ENCODE data around the gene RASGRF1. TPM values are rescaled to one million over a fixed set of nuclear protein-coding genes. Genes with fewer than 3 reads are reported as not detected.
A peak's percentile ranks its signal among the peaks of the same experiment; 100 is the strongest.

The RASGRF1 gene
- total and polyA plus RNA-seq, 2 donors (not counting 1 experiment from before 2014, with no cell fraction given) = 1.0 to 9.4 TPM

- H3K4me3 Mint-ChIP-seq = no peak overlapping the region
- peak overlapping the region; percentile 67 for H3K27ac Mint-ChIP-seq
- peaks cover 20 to 39% of the 10 kb centered on the region in 2 donors for H3K4me1 ChIP-seq (ENCODE audit: control insufficient read depth in 2 of 2, insufficient read depth in 2 of 2, low read length in 2 of 2)
- no peaks in the 10 kb centered on the region for H3K79me2 ChIP-seq (ENCODE audit: control insufficient read depth, insufficient read depth, low read length)
- ATAC-seq (ENCODE audit: low read depth) = no peak
- DNase-seq = no peak
- H3K9ac ChIP-seq (ENCODE audit: low read length) = no peak overlapping the region
- no peak overlapping the region for H2AFZ ChIP-seq (ENCODE audit: insufficient read depth, low read depth, low read length, poor library complexity, severe bottlenecking)
- intact Hi-C loops (cut with micrococcal nuclease) = no loop called here
- no peaks in the 10 kb centered on the region for H3K27me3 Mint-ChIP-seq
- H3K36me3 ChIP-seq (replicated peaks in 1 of 2; ENCODE audit: control extremely low read depth in 1 of 2, control insufficient read depth in 1 of 2, extremely low read depth in 1 of 2, insufficient read depth in 2 of 2, low read length in 1 of 2) = no peaks in the 10 kb centered on the region
- no peak overlapping the region for H3K27ac ChIP-seq (ENCODE audit: low read length in 2 of 2)
- no peaks in the 10 kb centered on the region for H3K9me3 Mint-ChIP-seq (ENCODE audit: insufficient read depth)
- H3K4me3 ChIP-seq (ENCODE audit: control extremely low read depth in 1 of 5, extremely low read depth in 1 of 5, insufficient read depth in 1 of 5, low read depth in 2 of 5, low read length in 4 of 5) = no peak overlapping the region
- H3K4me2 ChIP-seq (replicated peaks; ENCODE audit: low read depth, low read length, poor library complexity, severe bottlenecking) = no peak overlapping the region
- ChIA-PET CTCF (interaction anchor here (0.7 to 1.5 kb wide), 3 partner anchors 11 to 1010 kb away, joined by 3 to 4 read pairs (median 3); no protein-coding TSS in a partner anchor), POLR2A (no interaction called here)
- H3K4me1 Mint-ChIP-seq = peaks cover 41% of the 10 kb centered on the region
- TF ChIP-seq EZH2 (IDR thresholded peaks at IDR 0.05; ENCODE audit: borderline replicate concordance, insufficient read depth, low read depth, low read length, poor library complexity, severe bottlenecking) (no peak), CTCF (IDR thresholded peaks at IDR 0.05) (no peak)
- H4K20me1 ChIP-seq (ENCODE audit: control insufficient read depth, insufficient read depth, low read length, poor library complexity, severe bottlenecking) = no peaks in the 10 kb centered on the region
- no peaks in the 10 kb centered on the region for H3K27me3 ChIP-seq (replicated peaks in 1 of 4; ENCODE audit: control extremely low read depth in 1 of 4, control insufficient read depth in 3 of 4, insufficient read depth in 4 of 4, low read length in 3 of 4)
- WGBS (ENCODE audit: insufficient coverage) = no CpG with 5 or more reads among the region's 2 CpGs
- H3K9me3 ChIP-seq (ENCODE audit: control extremely low read depth in 1 of 3, control insufficient read depth in 2 of 3, insufficient read depth in 1 of 3, low read length in 2 of 3) = no peaks in the 10 kb centered on the region
Measured at GRCh38 chr15:79010278-79010677, 80.3 kb downstream of the RASGRF1 start.

GRCh38 chr15:79009379-79009778 lies 81.2 kb downstream of the RASGRF1 start:
- no peaks in the 10 kb centered on the region for H3K79me2 ChIP-seq (ENCODE audit: control insufficient read depth, insufficient read depth, low read length)
- ChIA-PET POLR2A (no interaction called here), CTCF (interaction anchor here (1.2 to 1.5 kb wide), 2 partner anchors 10 to 17 kb away, joined by 3 read pairs; no protein-coding TSS in a partner anchor)
- ATAC-seq (ENCODE audit: low read depth) = no peak
- no peak overlapping the region for H3K4me3 ChIP-seq (ENCODE audit: control extremely low read depth in 1 of 5, extremely low read depth in 1 of 5, insufficient read depth in 1 of 5, low read depth in 2 of 5, low read length in 4 of 5)
- Mint-ChIP-seq H3K9me3 (ENCODE audit: insufficient read depth) (no peaks in the 10 kb centered on the region), H3K27ac (peak overlapping the region; percentile 46), H3K4me3 (no peak overlapping the region), H3K27me3 (no peaks in the 10 kb centered on the region), H3K4me1 (peaks cover 45% of the 10 kb centered on the region)
- TF ChIP-seq CTCF (IDR thresholded peaks at IDR 0.05) = no peak
- no peak for TF ChIP-seq EZH2 (IDR thresholded peaks at IDR 0.05; ENCODE audit: borderline replicate concordance, insufficient read depth, low read depth, low read length, poor library complexity, severe bottlenecking)
- intact Hi-C loops (cut with micrococcal nuclease) = no loop called here
- WGBS (ENCODE audit: insufficient coverage) = 70% methylated on average over 1 of the region's 4 CpGs
- H4K20me1 ChIP-seq (ENCODE audit: control insufficient read depth, insufficient read depth, low read length, poor library complexity, severe bottlenecking) = no peaks in the 10 kb centered on the region
- H3K4me2 ChIP-seq (replicated peaks; ENCODE audit: low read depth, low read length, poor library complexity, severe bottlenecking) = peak overlapping the region; percentile 49
- DNase-seq = peak; percentile 51
- H3K36me3 ChIP-seq (replicated peaks in 1 of 2; ENCODE audit: control extremely low read depth in 1 of 2, control insufficient read depth in 1 of 2, extremely low read depth in 1 of 2, insufficient read depth in 2 of 2, low read length in 1 of 2) = no peaks in the 10 kb centered on the region
- H2AFZ ChIP-seq (ENCODE audit: insufficient read depth, low read depth, low read length, poor library complexity, severe bottlenecking) = peak overlapping the region; percentile 39
- no peaks in the 10 kb centered on the region for H3K9me3 ChIP-seq (ENCODE audit: control extremely low read depth in 1 of 3, control insufficient read depth in 2 of 3, insufficient read depth in 1 of 3, low read length in 2 of 3)
- H3K4me1 ChIP-seq (ENCODE audit: control insufficient read depth in 2 of 2, insufficient read depth in 2 of 2, low read length in 2 of 2) = peaks cover 28 to 45% of the 10 kb centered on the region in 2 donors
- peak overlapping the region in 1 of 2 donors; percentile 7 for H3K27ac ChIP-seq (ENCODE audit: low read length in 2 of 2)
- peak overlapping the region; percentile 24 for H3K9ac ChIP-seq (ENCODE audit: low read length)
- no peaks in the 10 kb centered on the region for H3K27me3 ChIP-seq (replicated peaks in 1 of 4; ENCODE audit: control extremely low read depth in 1 of 4, control insufficient read depth in 3 of 4, insufficient read depth in 4 of 4, low read length in 3 of 4)

All from B cell (primary cell).